Measurements from ENCODE around the gene YAP1. TPM values are rescaled to one million over a fixed set of nuclear protein-coding genes. Genes with fewer than 3 reads are reported as not detected.

Gene YAP1
- total RNA-seq, 4 donors from 2014 or later, result 220 to 343 (median 275) TPM

- Histone ChIP-seq H3K4me3 (no peak overlapping the region), H3K4me1 (peaks cover 15 to 69% (median 52%) of the 10 kb centered on the region in 4 donors), H3K27me3 (no peaks in the 10 kb centered on the region), H3K9me3 (no peaks in the 10 kb centered on the region), H3K36me3 (no peaks in the 10 kb centered on the region), H3K27ac (replicated peaks in 1 of 4) (no peak overlapping the region)
- 83% methylated on average over 3 of the region's 3 CpGs for WGBS
- TF ChIP-seq EP300 (IDR thresholded peaks at IDR 0.05) (no peak), CTCF (IDR thresholded peaks at IDR 0.05) (no peak), POLR2A (IDR thresholded peaks at IDR 0.05; ENCODE audit: low read depth) (no peak), POLR2AphosphoS5 (IDR thresholded peaks at IDR 0.05) (no peak)
- intact Hi-C loops (cut with DNase I), result no loop called here
- DNase-seq (ENCODE audit: extremely low spot score), result no peak
Observed at GRCh38 chr11:102191832-102192231, 81.6 kb downstream of the YAP1 start.

- Histone ChIP-seq H3K4me3 (no peak overlapping the region), H3K9me3 (no peaks in the 10 kb centered on the region), H3K4me1 (peaks cover 11 to 68% (median 51%) of the 10 kb centered on the region in 4 donors), H3K36me3 (no peaks in the 10 kb centered on the region), H3K27me3 (no peaks in the 10 kb centered on the region), H3K27ac (replicated peaks in 1 of 4) (no peak overlapping the region)
- DNase-seq (ENCODE audit: extremely low spot score), result no peak
- TF ChIP-seq EP300 (IDR thresholded peaks at IDR 0.05), result no peak
- intact Hi-C loops (cut with DNase I), result no loop called here
Observed at GRCh38 chr11:102192349-102193066, 82.3 kb downstream of the YAP1 start.

DNA sequence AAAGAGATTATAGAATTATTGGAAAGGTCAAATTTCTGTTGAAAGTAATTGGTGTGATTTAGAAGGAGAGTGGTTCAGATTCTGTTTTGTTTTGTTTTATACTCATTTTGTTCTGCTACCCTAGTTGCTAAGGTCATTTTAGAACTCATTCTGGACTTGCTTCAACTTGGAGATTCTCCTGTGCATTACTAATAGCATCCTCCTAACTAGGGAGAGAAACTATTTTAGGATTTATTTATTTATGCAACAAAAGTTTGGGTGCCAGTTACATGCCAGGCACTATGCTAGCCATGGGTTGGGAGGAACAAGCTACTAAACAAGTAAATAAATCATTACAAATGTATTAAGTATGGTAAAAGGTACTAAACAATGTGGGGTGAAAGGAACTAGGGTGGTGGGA, 84.0 kb downstream of the YAP1 start:
- DNase-seq (ENCODE audit: extremely low spot score), result no peak
- peak overlapping the region in 3 of 4 donors; percentile 35 to 56 (median 41) for H3K27ac ChIP-seq (replicated peaks in 1 of 4)
- TF ChIP-seq POLR2A (IDR thresholded peaks at IDR 0.05; ENCODE audit: low read depth), result no peak
- TF ChIP-seq CTCF (IDR thresholded peaks at IDR 0.05), result no peak
- TF ChIP-seq POLR2AphosphoS5 (IDR thresholded peaks at IDR 0.05), result no peak
- TF ChIP-seq EP300 (IDR thresholded peaks at IDR 0.05), result no peak
- H3K4me1 ChIP-seq, result peaks cover 0 to 67% (median 42%) of the 10 kb centered on the region in 4 donors
- H3K36me3 ChIP-seq, result no peaks in the 10 kb centered on the region
- H3K4me3 ChIP-seq, result no peak overlapping the region
- intact Hi-C loops (cut with DNase I), result no loop called here
- no peaks in the 10 kb centered on the region for H3K9me3 ChIP-seq
- H3K27me3 ChIP-seq, result no peaks in the 10 kb centered on the region

DNA sequence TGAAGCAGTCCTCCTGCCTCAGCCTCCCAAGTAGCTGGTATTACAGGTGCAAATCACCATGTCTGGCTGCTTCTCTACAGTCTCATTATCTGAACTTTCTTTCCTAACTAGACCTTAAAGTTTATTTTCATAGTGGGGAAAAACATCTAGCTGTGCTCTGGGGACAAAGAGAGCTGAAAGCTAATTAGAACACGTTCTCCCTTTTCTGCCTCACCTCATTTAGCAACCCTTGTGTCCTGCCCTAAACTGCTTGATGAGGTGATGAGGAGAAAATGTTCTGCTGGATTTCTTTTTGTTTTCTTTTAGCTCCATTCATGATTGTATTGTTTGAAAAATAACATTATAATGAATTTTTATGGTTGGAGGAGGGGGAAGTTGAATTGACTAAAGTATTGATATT, 84.7 kb downstream of the YAP1 start:
- peaks cover 0 to 66% (median 39%) of the 10 kb centered on the region in 4 donors for H3K4me1 ChIP-seq
- WGBS, result 38% methylated on average over 1 of the region's 1 CpG

GRCh38 chr11:102196351-102196750, 86.1 kb downstream of the YAP1 start:
- H3K27ac ChIP-seq (replicated peaks in 1 of 4), result no peak overlapping the region
- H3K36me3 ChIP-seq, result no peaks in the 10 kb centered on the region
- 91% methylated on average over 1 of the region's 1 CpG for WGBS
- H3K4me3 ChIP-seq, result no peak overlapping the region
- no peaks in the 10 kb centered on the region for H3K9me3 ChIP-seq
- peaks cover 0 to 58% (median 38%) of the 10 kb centered on the region in 4 donors for H3K4me1 ChIP-seq
- intact Hi-C loops (cut with DNase I), result no loop called here
- DNase-seq (ENCODE audit: extremely low spot score), result no peak
- TF ChIP-seq POLR2A (IDR thresholded peaks at IDR 0.05; ENCODE audit: low read depth), result no peak
- no peaks in the 10 kb centered on the region for H3K27me3 ChIP-seq

More for the DNA sequence above, 84.7 kb downstream of the YAP1 start:
- Histone ChIP-seq H3K9me3 (no peaks in the 10 kb centered on the region), H3K27ac (replicated peaks in 1 of 4) (peak overlapping the region in 3 of 4 donors; percentile 53 to 60 (median 56)), H3K27me3 (no peaks in the 10 kb centered on the region), H3K36me3 (no peaks in the 10 kb centered on the region), H3K4me3 (no peak overlapping the region)
- intact Hi-C loops (cut with DNase I), result no loop called here
- no peak for DNase-seq (ENCODE audit: extremely low spot score)
- TF ChIP-seq EP300 (IDR thresholded peaks at IDR 0.05) (no peak), CTCF (IDR thresholded peaks at IDR 0.05) (no peak), POLR2A (IDR thresholded peaks at IDR 0.05; ENCODE audit: low read depth) (no peak), POLR2AphosphoS5 (IDR thresholded peaks at IDR 0.05) (no peak)

- H3K27me3 ChIP-seq, result no peaks in the 10 kb centered on the region
- DNase-seq (ENCODE audit: extremely low spot score), result no peak
- no peak overlapping the region for H3K4me3 ChIP-seq
- intact Hi-C loops (cut with DNase I), result no loop called here
- no peaks in the 10 kb centered on the region for H3K36me3 ChIP-seq
- TF ChIP-seq POLR2AphosphoS5 (IDR thresholded peaks at IDR 0.05) (no peak), EP300 (IDR thresholded peaks at IDR 0.05) (no peak), CTCF (IDR thresholded peaks at IDR 0.05) (no peak), POLR2A (IDR thresholded peaks at IDR 0.05; ENCODE audit: low read depth) (no peak)
- H3K9me3 ChIP-seq, result no peaks in the 10 kb centered on the region
- H3K27ac ChIP-seq (replicated peaks in 1 of 4), result no peak overlapping the region
- WGBS, result 76% methylated on average over 3 of the region's 3 CpGs
- H3K4me1 ChIP-seq, result peaks cover 0 to 57% (median 37%) of the 10 kb centered on the region in 4 donors
Observed at GRCh38 chr11:102196816-102197215, 86.6 kb downstream of the YAP1 start.

All from esophagus muscularis mucosa (tissue), 4 donors.